ENCODE results near the gene CA12. TPM values are rescaled to one million over a fixed set of nuclear protein-coding genes. Genes with fewer than 3 reads are reported as not detected.

Gene CA12
- total RNA-seq, 2 experiments from 2014 or later, result 0.58 TPM; not detected in 1

DNA sequence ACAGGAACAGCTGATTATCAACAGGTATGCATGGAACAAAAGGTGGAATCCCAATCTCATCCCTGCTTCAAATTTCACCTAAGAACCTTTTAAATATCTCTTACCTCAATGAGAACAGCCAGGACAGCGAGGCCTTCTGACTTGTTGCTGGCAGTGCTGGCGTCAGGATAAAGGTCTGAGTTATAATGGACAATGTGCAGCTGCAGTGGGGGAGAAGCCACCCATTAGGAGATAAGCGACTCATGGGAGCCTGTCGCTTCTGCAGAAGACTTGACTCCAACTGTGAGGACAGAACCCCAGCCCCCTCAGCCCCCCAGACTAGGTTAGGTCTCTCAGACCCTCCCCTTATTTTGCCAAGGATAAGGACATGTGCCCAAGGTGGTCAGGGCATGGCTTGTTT lies 39.7 kb downstream of the CA12 start:
- DNase-seq, result no peak
- TF ChIP-seq, protein P1, sequence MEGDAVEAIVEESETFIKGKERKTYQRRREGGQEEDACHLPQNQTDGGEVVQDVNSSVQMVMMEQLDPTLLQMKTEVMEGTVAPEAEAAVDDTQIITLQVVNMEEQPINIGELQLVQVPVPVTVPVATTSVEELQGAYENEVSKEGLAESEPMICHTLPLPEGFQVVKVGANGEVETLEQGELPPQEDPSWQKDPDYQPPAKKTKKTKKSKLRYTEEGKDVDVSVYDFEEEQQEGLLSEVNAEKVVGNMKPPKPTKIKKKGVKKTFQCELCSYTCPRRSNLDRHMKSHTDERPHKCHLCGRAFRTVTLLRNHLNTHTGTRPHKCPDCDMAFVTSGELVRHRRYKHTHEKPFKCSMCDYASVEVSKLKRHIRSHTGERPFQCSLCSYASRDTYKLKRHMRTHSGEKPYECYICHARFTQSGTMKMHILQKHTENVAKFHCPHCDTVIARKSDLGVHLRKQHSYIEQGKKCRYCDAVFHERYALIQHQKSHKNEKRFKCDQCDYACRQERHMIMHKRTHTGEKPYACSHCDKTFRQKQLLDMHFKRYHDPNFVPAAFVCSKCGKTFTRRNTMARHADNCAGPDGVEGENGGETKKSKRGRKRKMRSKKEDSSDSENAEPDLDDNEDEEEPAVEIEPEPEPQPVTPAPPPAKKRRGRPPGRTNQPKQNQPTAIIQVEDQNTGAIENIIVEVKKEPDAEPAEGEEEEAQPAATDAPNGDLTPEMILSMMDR (IDR thresholded peaks at IDR 0.05), result no peak
- H3K36me3 Mint-ChIP-seq (ENCODE audit: low read depth), result no peaks in the 10 kb centered on the region
- ATAC-seq, result no peak
- ChIA-PET POLR2A (no interaction called here), CTCF (no interaction called here)
- no peak overlapping the region for H3K4me3 Mint-ChIP-seq
- H3K4me1 Mint-ChIP-seq (ENCODE audit: low read depth), result peaks cover 2% of the 10 kb centered on the region
- intact Hi-C loops (cut with micrococcal nuclease), result no loop called here
- peaks cover 2% of the 10 kb centered on the region for H3K27me3 Mint-ChIP-seq
- H3K27ac Mint-ChIP-seq, result no peak overlapping the region
- no peaks in the 10 kb centered on the region for H3K9me3 Mint-ChIP-seq

DNA sequence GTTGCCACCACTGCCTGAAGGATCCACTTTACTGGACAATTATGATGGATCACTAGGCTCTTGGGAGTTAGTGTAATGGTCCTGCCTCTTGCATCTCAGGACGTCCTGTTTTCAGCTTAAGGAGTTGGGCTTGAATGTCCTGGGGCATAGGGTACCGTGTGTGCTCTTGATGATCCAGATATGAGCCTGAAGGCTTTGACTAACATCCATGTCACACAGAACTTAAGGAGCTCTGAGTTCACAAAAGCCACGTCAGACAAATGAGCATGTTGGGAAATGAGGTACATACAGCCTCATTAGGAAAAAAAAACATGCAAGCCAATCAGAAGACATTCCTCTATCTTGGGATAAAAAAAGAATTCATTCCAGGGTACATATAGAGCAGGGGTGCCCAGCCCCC lies 40.8 kb downstream of the CA12 start:
- POLR2A ChIA-PET, result no interaction called here
- TF ChIP-seq, protein P1 (IDR thresholded peaks at IDR 0.05), result no peak
- Mint-ChIP-seq H3K36me3 (ENCODE audit: low read depth) (no peaks in the 10 kb centered on the region), H3K9me3 (no peaks in the 10 kb centered on the region), H3K4me1 (ENCODE audit: low read depth) (peaks cover 2% of the 10 kb centered on the region), H3K27me3 (peaks cover 2% of the 10 kb centered on the region), H3K4me3 (no peak overlapping the region), H3K27ac (no peak overlapping the region)
- CTCF ChIA-PET, result no interaction called here
- intact Hi-C loops (cut with micrococcal nuclease), result no loop called here
- ATAC-seq (no peak), DNase-seq (no peak)

DNA sequence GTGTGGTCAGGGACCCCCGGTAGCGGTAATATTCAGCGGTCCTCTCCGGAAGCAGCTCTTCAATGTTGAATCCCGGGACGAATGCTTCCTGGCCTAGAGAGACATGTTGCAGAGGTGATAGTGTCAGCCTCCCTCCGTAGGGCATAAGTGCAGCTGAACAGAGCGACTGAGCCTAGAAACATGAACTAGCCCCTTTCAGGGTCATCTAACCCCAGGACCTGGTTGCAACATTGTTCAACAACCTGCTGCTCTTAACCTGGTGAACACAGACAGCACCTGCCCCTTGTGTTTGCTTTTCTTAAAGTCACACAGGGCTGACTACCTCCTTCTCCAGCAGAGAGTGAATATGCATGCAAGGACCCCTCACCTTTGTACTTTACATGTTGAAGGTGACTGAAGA lies 41.3 kb downstream of the CA12 start:
- Mint-ChIP-seq H3K27me3 (peaks cover 2% of the 10 kb centered on the region), H3K9me3 (no peaks in the 10 kb centered on the region), H3K27ac (no peak overlapping the region), H3K4me1 (ENCODE audit: low read depth) (peaks cover 2% of the 10 kb centered on the region), H3K4me3 (no peak overlapping the region), H3K36me3 (ENCODE audit: low read depth) (no peaks in the 10 kb centered on the region)
- TF ChIP-seq, protein P1 (IDR thresholded peaks at IDR 0.05), result no peak
- intact Hi-C loops (cut with micrococcal nuclease), result no loop called here
- ChIA-PET POLR2A (no interaction called here), CTCF (interaction anchor here (1.1 kb wide), 1 partner anchor 49 kb away, joined by 3 read pairs; no protein-coding TSS in a partner anchor)
- no peak for DNase-seq
- ATAC-seq, result no peak

DNA sequence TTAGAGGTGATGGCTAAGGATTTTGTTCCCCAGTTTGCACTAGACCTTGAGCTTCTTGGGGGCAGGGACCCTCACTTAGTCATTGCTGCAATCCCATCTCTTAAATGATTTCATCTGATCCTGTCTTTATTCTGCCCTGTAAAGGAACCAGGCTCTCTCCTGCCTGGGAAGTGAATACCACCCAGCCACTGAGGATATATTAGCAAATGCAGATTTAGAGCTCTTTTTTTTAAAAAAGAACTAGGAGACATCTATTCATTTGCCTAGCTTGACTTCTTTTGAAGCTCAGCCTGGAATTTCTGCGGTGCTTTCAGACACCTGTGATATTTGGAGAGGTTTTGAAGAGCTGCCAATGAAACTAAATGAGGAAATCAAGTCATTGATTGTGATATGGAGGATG lies 41.8 kb downstream of the CA12 start:
- H3K9me3 Mint-ChIP-seq, result no peaks in the 10 kb centered on the region
- H3K27me3 Mint-ChIP-seq, result peaks cover 2% of the 10 kb centered on the region
- H3K4me1 Mint-ChIP-seq (ENCODE audit: low read depth), result peaks cover 2% of the 10 kb centered on the region
- ATAC-seq (no peak), DNase-seq (no peak)
- intact Hi-C loops (cut with micrococcal nuclease), result no loop called here
- ChIA-PET POLR2A (no interaction called here), CTCF (interaction anchor here (1.1 kb wide), 1 partner anchor 49 kb away, joined by 3 read pairs; no protein-coding TSS in a partner anchor)
- TF ChIP-seq, protein P1 (IDR thresholded peaks at IDR 0.05), result no peak
- H3K4me3 Mint-ChIP-seq, result no peak overlapping the region
- H3K36me3 Mint-ChIP-seq (ENCODE audit: low read depth), result no peaks in the 10 kb centered on the region
- H3K27ac Mint-ChIP-seq, result no peak overlapping the region

DNA sequence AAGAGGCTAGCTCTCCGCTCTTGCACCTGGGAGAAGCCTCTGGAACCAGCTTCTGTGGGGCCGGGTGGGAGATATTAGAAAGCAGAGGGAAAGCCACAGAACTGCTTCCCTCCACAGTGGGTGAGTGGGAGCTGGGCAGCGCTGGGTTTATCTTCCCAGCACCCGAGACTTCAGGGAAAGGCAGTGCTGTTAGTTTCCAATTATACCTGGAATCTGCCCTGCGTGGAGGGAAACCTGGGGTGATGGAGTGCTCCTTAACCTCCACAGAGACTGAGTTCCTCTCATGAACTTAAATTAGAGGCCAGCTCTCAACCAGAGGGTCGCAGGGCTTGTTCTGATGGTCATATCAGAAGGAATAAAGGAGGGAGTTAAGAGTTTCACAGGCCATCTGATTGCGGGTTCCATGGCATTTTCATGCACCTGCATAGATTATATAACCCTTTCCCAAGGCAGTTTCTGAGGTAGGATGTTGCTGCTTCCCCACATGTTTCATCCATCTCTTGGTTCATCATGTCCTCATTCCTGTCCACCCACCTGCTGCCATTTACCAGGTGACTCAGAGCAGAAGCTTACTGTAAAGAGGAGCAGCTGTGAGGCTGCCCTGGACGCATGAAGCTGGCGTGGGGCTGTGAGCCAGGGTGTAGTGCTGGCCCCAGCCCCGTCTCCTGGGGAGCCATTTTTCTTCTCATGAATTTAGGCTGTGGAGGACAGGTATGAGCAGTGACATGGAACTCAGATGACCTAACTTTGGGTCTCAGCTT lies 42.5 kb downstream of the CA12 start:
- H3K27me3 Mint-ChIP-seq, result peaks cover 2% of the 10 kb centered on the region
- no peak for DNase-seq
- H3K4me3 Mint-ChIP-seq, result no peak overlapping the region
- no peaks in the 10 kb centered on the region for H3K36me3 Mint-ChIP-seq (ENCODE audit: low read depth)
- POLR2A ChIA-PET, result interaction anchor here (0.6 kb wide), 1 partner anchor 584 kb away, joined by 3 read pairs; no protein-coding TSS in a partner anchor
- intact Hi-C loops (cut with micrococcal nuclease), result no loop called here
- ATAC-seq, result no peak
- TF ChIP-seq, protein P1 (IDR thresholded peaks at IDR 0.05), result no peak
- peaks cover 2% of the 10 kb centered on the region for H3K4me1 Mint-ChIP-seq (ENCODE audit: low read depth)
- no peaks in the 10 kb centered on the region for H3K9me3 Mint-ChIP-seq
- CTCF ChIA-PET, result interaction anchor here (1.1 kb wide), 1 partner anchor 48 kb away, joined by 3 read pairs; no protein-coding TSS in a partner anchor
- no peak overlapping the region for H3K27ac Mint-ChIP-seq
